Astrocyte of the cerebellum (primary cell): Measurements from ENCODE around the gene MYH13.

Experiments used
- DNase-seq: peaks from one replicate; pipeline ENCODE4 v3.0.0-alpha.2; 2011; ENCODE audit warnings: low read depth
- H3K4me3 ChIP-seq: 2 replicates; pipeline ENCODE4 v1.5.1; 2011; ENCODE audit warnings: mild to moderate bottlenecking, low read depth, low read length, moderate library complexity
- CTCF ChIP-seq: IDR thresholded peaks from 2 replicates; pipeline ENCODE4 v1.5.1; 2012; ENCODE audit warnings: low read length, low read depth, moderate library complexity, mild to moderate bottlenecking; ENCODE audit errors: missing control alignments
- in situ Hi-C: cut with HindIII; loops from 2 replicates; pipeline ENCODE4 v1.10.0; 2017; ENCODE audit warnings: low sequenced_read_pairs

The MYH13 gene

GRCh38 chr17:10251212-10251948, 121.4 kb downstream of the MYH13 start:
- no peak for DNase-seq
- TF ChIP-seq CTCF = no peak
- H3K4me3 ChIP-seq = no peak overlapping the region
- in situ Hi-C loops = no loop called here
